Glutamatergic neuron (in vitro differentiated cells): ENCODE results near the gene P2RX1. TPM values are rescaled to one million over a fixed set of nuclear protein-coding genes. Genes with fewer than 3 reads are reported as not detected.

Source experiments
- DNase-seq: peaks from one replicate; pipeline ENCODE4 v3.0.0; 2022
- H3K27ac Mint-ChIP-seq: one replicate; pipeline ENCODE4 v1.8.0; 2020; ENCODE audit warnings: mild to moderate bottlenecking, mixed read lengths, inconsistent platforms; ENCODE audit not compliant: unreplicated experiment
- H3K27me3 Mint-ChIP-seq: one replicate; pipeline ENCODE4 v1.8.0; 2020; ENCODE audit warnings: mild to moderate bottlenecking, moderate library complexity, mixed read lengths, inconsistent platforms; ENCODE audit not compliant: unreplicated experiment
- H3K36me3 Mint-ChIP-seq: one replicate; pipeline ENCODE4 v1.8.0; 2020; ENCODE audit warnings: mild to moderate bottlenecking, mixed read lengths, inconsistent platforms; ENCODE audit not compliant: unreplicated experiment
- H3K4me1 Mint-ChIP-seq: one replicate; pipeline ENCODE4 v1.8.0; 2020; ENCODE audit warnings: mild to moderate bottlenecking, low read depth, mixed read lengths, inconsistent platforms; ENCODE audit not compliant: unreplicated experiment
- H3K4me3 Mint-ChIP-seq: one replicate; pipeline ENCODE4 v1.8.0; 2020; ENCODE audit warnings: mild to moderate bottlenecking, mixed read lengths, inconsistent platforms; ENCODE audit not compliant: unreplicated experiment
- H3K9me3 Mint-ChIP-seq: one replicate; pipeline ENCODE4 v1.8.0; 2020; ENCODE audit warnings: mild to moderate bottlenecking, moderate library complexity, mixed read lengths, inconsistent platforms; ENCODE audit not compliant: unreplicated experiment
- CTCF ChIP-seq: fragments of 200-600 bp; sonication (generic); IDR thresholded peaks from one replicate; pipeline ENCODE4 v1.5.0; 2021; ENCODE audit not compliant: partially characterized antibody, unreplicated experiment
- long read RNA-seq: library from polyadenylated mRNA; unstranded; transcript quantifications from one replicate; pipeline ENCODE4 v2.0.0, GENCODE V29; 2020; ENCODE audit not compliant: unreplicated experiment
- total RNA-seq: library from RNA; stranded (reverse); fragmentation: NEBNext Ultra II Directional; extraction: Animal tissue kit (Norgen Biotek cat#: 25700); gene quantifications from one replicate; pipeline ENCODE4 v1.2.1, GENCODE V29; 2021; ENCODE audit not compliant: unreplicated experiment

The P2RX1 gene
- 2.1 TPM for total RNA-seq
- long read RNA-seq, partial matches to known transcripts = 4 of 5 reads
- long read RNA-seq, other reads (novel, unspliced or antisense) = 1 of 5 reads

GRCh38 chr17:3915995-3916696, at the start of gene P2RX1:
Gene P2RX1 (minus strand): TSS chr17:3916465. CDS start chr17:3916225, 240 bp downstream.
- Mint-ChIP-seq H3K36me3 (no peaks in the 10 kb centered on the region), H3K4me3 (no peak within 1 kb of the TSS), H3K27me3 (peaks cover 9% of the 10 kb centered on the region), H3K4me1 (peaks cover 17% of the 10 kb centered on the region), H3K9me3 (peaks cover 4% of the 10 kb centered on the region), H3K27ac (no peak within 1 kb of the TSS)
- no peak for TF ChIP-seq CTCF
- no peak for DNase-seq

DNA sequence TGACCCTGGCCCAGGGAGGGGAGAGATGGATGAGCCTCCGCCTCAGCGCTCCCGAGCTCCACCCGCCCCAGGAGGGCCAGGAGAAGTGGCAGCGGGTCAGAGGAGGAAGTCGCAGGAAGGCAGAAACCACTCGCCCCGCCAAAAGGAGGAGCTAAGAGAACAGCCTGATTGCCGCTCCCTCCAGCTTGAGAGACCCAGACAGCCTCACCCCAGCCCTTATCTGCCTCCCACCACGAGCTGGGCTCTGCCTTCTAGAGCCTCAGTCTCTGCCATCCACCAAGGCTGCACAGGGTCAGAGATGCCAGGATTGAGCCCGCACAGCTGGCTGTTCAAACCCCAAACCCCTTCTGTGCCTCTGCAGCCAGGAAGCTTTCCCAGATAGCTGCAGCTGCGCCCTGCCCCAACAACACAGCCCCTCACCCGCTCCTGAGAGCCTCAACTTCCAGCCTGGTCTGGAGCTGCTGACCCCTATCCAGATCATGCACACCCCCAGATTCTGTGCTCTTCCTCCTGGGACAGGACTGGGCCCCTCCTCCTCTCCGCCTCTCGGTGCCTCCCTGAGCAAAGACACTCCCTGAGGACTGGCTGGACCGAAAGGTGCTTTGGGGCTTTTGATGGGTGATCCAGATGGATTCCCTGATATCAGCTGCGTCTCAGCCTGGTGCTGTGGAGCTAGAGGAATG, 49.0 kb upstream of the P2RX1 start:
- no peaks in the 10 kb centered on the region for H3K36me3 Mint-ChIP-seq
- H3K27ac Mint-ChIP-seq = peak overlapping the region; percentile 38
- H3K27me3 Mint-ChIP-seq = peaks cover 7% of the 10 kb centered on the region
- peaks cover 4% of the 10 kb centered on the region for H3K9me3 Mint-ChIP-seq
- peak; percentile 61 for DNase-seq
- TF ChIP-seq CTCF = no peak
- H3K4me1 Mint-ChIP-seq = peaks cover 16% of the 10 kb centered on the region
- peak overlapping the region; percentile 63 for H3K4me3 Mint-ChIP-seq

DNA sequence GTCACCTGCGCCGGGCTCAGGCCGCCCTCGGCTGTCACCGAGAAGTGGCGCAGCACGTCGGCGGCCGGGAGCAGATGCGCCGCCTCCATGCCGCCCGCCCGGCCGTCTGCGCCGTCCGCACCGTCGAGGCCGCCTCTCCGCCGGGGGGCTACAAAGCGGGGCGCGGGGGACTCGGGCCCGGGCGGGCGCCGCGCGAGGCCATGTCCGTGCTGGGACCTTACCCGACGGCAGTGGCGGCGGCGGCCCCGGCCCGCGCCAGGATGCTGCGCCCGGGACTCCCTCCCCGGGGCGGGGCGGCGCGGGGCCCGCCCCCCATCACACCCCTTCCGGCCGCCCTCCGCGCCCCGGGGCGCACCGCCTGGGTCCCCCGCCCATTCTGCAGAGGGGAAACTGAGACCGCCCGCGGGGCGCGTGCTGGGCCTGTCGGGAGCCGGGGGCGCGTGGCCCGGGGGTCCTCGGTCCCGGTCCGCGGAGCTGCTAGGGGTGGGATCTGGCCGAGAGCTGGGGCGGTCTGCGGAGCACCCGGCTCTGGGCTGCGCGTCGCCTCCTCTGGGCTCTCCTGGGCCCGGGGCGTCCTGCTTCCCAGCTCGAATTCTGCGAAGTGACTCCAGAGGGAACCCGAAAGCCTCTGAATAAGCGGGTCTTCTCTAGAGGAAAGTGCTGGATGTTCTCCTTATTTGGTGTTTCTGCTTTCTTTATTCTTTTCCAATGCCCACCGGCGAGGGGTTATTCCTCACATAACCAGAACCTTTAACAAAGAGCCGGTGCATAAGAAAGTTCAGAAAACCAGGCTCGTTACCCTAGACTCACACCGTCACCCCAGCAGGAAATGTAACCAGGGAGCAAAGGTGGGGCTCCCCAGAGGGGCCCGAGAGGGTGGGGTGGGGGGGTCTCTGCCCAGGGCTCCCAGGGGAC, 48.2 kb upstream of the P2RX1 start, which contains the start of gene ATP2A3:
ATP2A3 (minus strand) TSS at position 235 of the 915 bp plus-strand sequence; CDS start at position 89, 146 bp downstream.
- Mint-ChIP-seq H3K27me3 (peaks cover 7% of the 10 kb centered on the region), H3K9me3 (peaks cover 4% of the 10 kb centered on the region), H3K4me3 (peak within 1 kb of the TSS; percentile 78), H3K36me3 (no peaks in the 10 kb centered on the region), H3K27ac (peak within 1 kb of the TSS; percentile 38), H3K4me1 (peaks cover 16% of the 10 kb centered on the region)
- TF ChIP-seq CTCF = no peak
- no peak for DNase-seq

DNA sequence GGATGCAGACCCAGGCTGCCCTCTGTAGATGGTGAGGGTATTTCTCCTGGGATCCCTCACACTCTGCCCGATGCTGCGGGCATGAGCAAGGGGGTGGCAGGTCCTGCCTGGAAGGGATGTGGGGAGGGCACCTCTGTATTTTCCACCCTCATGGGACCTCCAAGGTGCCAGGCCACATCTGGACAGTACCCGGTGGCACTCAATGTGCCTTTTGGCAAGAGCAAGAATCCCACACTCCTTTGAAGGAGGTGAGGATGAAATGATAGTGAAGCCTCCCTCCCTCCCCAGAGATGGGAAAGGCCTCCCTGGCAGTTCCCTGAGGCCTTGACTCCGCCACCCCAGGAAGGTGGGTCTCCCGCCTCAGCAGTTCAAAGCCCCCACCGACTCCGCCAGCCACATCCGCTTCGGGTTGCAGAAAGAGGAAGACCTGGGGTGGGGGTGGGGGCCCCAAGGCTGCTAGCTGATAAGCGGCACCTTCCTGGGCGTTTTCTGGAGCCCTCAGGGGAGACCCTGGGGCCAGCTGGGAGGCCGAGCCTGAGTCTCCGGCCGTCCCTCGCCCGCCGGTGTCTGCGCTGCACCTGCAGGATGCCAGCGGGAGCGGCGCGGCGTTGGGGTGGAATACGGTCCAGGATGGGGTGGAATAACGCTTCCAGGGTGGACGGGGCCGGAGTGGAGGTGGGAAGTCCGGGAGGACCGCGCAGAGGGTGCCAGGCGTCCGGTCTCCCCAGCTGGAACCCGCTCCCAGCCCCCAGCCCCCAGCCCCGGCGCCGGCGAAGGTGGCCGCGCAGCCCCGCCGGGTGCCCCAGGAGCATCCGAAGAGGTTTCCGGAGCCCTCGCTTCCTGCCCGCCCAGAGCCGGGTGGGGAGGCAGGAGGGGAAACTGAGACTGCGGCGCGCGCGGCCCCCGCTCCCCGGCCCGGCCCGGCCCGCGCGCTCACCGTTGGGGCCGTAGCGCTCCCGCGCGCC, 47.3 kb upstream of the P2RX1 start:
- no peak overlapping the region for H3K4me3 Mint-ChIP-seq
- H3K4me1 Mint-ChIP-seq = peaks cover 16% of the 10 kb centered on the region
- DNase-seq = no peak
- no peak overlapping the region for H3K27ac Mint-ChIP-seq
- no peak for TF ChIP-seq CTCF
- H3K27me3 Mint-ChIP-seq = peaks cover 8% of the 10 kb centered on the region
- no peaks in the 10 kb centered on the region for H3K36me3 Mint-ChIP-seq
- H3K9me3 Mint-ChIP-seq = peaks cover 4% of the 10 kb centered on the region
